ENCODE measurements around the gene RRAGD. TPM values are rescaled to one million over a fixed set of nuclear protein-coding genes. Genes with fewer than 3 reads are reported as not detected.
A peak's percentile ranks its signal among the peaks of the same experiment; 100 is the strongest.

RRAGD gene
- total RNA-seq, 1 donor from 2014 or later = 3.4 TPM

DNA sequence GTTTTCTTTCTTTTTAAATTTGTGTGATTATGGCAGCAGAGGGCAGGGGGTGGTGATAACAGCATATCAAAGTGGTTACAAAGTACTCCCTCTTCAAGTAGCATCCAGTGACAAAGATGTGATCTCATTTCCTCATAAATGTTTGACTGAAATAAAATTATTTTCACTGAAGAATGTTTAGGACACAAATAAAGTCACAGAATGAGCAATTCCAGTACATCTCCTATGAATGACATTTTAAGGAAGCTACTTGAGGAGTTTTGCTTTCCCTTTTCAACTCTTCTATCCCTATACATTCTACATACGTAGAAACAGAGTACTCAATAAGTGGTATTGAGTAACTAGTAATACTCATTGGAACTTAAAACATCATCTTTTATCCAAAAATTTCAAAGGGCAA, 83.1 kb downstream of the RRAGD start:
- DNase-seq (ENCODE audit: low read depth) (no peak), FAIRE-seq (no peak)
- no peak overlapping the region for H3K4me3 ChIP-seq (ENCODE audit: low read depth, low read length)
- H3K27me3 ChIP-seq (ENCODE audit: control insufficient read depth, insufficient read depth, low read length) = no peaks in the 10 kb centered on the region
- TF ChIP-seq, protein P1, sequence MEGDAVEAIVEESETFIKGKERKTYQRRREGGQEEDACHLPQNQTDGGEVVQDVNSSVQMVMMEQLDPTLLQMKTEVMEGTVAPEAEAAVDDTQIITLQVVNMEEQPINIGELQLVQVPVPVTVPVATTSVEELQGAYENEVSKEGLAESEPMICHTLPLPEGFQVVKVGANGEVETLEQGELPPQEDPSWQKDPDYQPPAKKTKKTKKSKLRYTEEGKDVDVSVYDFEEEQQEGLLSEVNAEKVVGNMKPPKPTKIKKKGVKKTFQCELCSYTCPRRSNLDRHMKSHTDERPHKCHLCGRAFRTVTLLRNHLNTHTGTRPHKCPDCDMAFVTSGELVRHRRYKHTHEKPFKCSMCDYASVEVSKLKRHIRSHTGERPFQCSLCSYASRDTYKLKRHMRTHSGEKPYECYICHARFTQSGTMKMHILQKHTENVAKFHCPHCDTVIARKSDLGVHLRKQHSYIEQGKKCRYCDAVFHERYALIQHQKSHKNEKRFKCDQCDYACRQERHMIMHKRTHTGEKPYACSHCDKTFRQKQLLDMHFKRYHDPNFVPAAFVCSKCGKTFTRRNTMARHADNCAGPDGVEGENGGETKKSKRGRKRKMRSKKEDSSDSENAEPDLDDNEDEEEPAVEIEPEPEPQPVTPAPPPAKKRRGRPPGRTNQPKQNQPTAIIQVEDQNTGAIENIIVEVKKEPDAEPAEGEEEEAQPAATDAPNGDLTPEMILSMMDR (IDR thresholded peaks at IDR 0.05; ENCODE audit: insufficient read depth, low read length, severe bottlenecking) = no peak
- peaks cover 2% of the 10 kb centered on the region for H3K36me3 ChIP-seq (ENCODE audit: control insufficient read depth, insufficient read depth, low read length)

DNA sequence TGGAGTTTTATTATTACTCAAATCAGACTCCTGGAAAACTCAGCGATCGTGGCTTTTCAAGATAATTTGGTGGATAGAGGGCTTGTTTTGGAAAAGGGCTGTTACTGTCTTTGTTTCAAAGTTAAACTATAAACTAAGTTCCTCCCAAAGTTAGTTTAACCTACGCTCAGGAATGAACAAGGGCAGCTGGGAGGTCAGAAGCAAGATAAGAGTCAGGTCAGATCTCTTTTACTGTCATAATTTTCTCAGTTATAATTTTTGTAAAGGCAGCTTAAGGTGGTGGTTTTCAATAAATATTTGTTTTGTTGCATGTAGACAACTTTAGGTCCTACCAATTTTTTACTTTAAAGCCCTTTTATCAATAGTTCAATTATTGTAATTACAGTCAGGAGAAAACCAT, 87.8 kb downstream of the RRAGD start:
- no peak overlapping the region for H3K4me3 ChIP-seq (ENCODE audit: low read depth, low read length)
- TF ChIP-seq, protein P1 (IDR thresholded peaks at IDR 0.05; ENCODE audit: insufficient read depth, low read length, severe bottlenecking) = no peak
- FAIRE-seq (no peak), DNase-seq (ENCODE audit: low read depth) (no peak)
- H3K36me3 ChIP-seq (ENCODE audit: control insufficient read depth, insufficient read depth, low read length) = no peaks in the 10 kb centered on the region
- no peaks in the 10 kb centered on the region for H3K27me3 ChIP-seq (ENCODE audit: control insufficient read depth, insufficient read depth, low read length)

- FAIRE-seq (no peak), DNase-seq (ENCODE audit: low read depth) (no peak)
- no peak overlapping the region for H3K4me3 ChIP-seq (ENCODE audit: low read depth, low read length)
- TF ChIP-seq, protein P1 (IDR thresholded peaks at IDR 0.05; ENCODE audit: insufficient read depth, low read length, severe bottlenecking) = no peak
- no peaks in the 10 kb centered on the region for H3K36me3 ChIP-seq (ENCODE audit: control insufficient read depth, insufficient read depth, low read length)
- no peaks in the 10 kb centered on the region for H3K27me3 ChIP-seq (ENCODE audit: control insufficient read depth, insufficient read depth, low read length)
Observed at GRCh38 chr6:89323511-89323971, 88.5 kb downstream of the RRAGD start.

- DNase-seq (ENCODE audit: low read depth) (no peak), FAIRE-seq (peak; percentile 23)
- H3K4me3 ChIP-seq (ENCODE audit: low read depth, low read length) = no peak overlapping the region
- TF ChIP-seq, protein P1 (IDR thresholded peaks at IDR 0.05; ENCODE audit: insufficient read depth, low read length, severe bottlenecking) = no peak
- no peaks in the 10 kb centered on the region for H3K27me3 ChIP-seq (ENCODE audit: control insufficient read depth, insufficient read depth, low read length)
- H3K36me3 ChIP-seq (ENCODE audit: control insufficient read depth, insufficient read depth, low read length) = no peaks in the 10 kb centered on the region
Observed at GRCh38 chr6:89321131-89321970, 90.7 kb downstream of the RRAGD start.

GRCh38 chr6:89320012-89320559, 92.0 kb downstream of the RRAGD start:
- no peak for DNase-seq (ENCODE audit: low read depth)
- no peak for FAIRE-seq
- TF ChIP-seq, protein P1 (IDR thresholded peaks at IDR 0.05; ENCODE audit: insufficient read depth, low read length, severe bottlenecking) = no peak
- H3K27me3 ChIP-seq (ENCODE audit: control insufficient read depth, insufficient read depth, low read length) = no peaks in the 10 kb centered on the region
- no peak overlapping the region for H3K4me3 ChIP-seq (ENCODE audit: low read depth, low read length)
- H3K36me3 ChIP-seq (ENCODE audit: control insufficient read depth, insufficient read depth, low read length) = no peaks in the 10 kb centered on the region
